Loucy (cell line): ENCODE results near the gene BTBD7.
"Not testable (repeated sequence)": the region's sequence is repeated elsewhere in the genome, so short reads cannot be mapped to it uniquely, and the experiment has no call there.

Experiments used
- H2AFZ ChIP-seq: fragments of 200-600 bp; sonication (generic); 2 replicates; pipeline ENCODE4 v1.6.0; 2016; ENCODE audit warnings: antibody characterized with exemption, mild to moderate bottlenecking, low read length, moderate library complexity
- H3F3A ChIP-seq: fragments of 200-600 bp; 2 replicates; pipeline ENCODE4 v1.6.0; 2016; ENCODE audit warnings: antibody characterized with exemption, low read depth, mild to moderate bottlenecking
- H3K27me3 ChIP-seq: fragments of 200-600 bp; sonication (generic); 2 replicates; pipeline ENCODE4 v1.6.1; 2014; ENCODE audit warnings: low read length, mild to moderate bottlenecking; ENCODE audit not compliant: insufficient read depth, poor library complexity, severe bottlenecking
- H3K36me3 ChIP-seq: fragments of 200-600 bp; sonication (generic); 2 replicates; pipeline ENCODE4 v1.6.1; 2016; ENCODE audit warnings: low read length; ENCODE audit not compliant: insufficient read depth
- H3K4me1 ChIP-seq: fragments of 200-600 bp; sonication (generic); 2 replicates; pipeline ENCODE4 v1.5.1; 2014; ENCODE audit warnings: low read length, mild to moderate bottlenecking; ENCODE audit not compliant: insufficient read depth, poor library complexity, severe bottlenecking
- H3K4me2 ChIP-seq: fragments of 200-600 bp; sonication (generic); 2 replicates; pipeline ENCODE4 v1.6.0; 2014; ENCODE audit warnings: antibody characterized with exemption, low read length, low read depth, mild to moderate bottlenecking; ENCODE audit not compliant: poor library complexity, severe bottlenecking
- H3K4me3 ChIP-seq: fragments of 200-600 bp; sonication (generic); 2 replicates; pipeline ENCODE4 v1.5.1; 2014; ENCODE audit warnings: low read length, mild to moderate bottlenecking, mixed read lengths; ENCODE audit not compliant: poor library complexity, severe bottlenecking
- H3K79me2 ChIP-seq: fragments of 200-600 bp; sonication (generic); 2 replicates; pipeline ENCODE4 v1.6.1; 2014; ENCODE audit warnings: low read length; ENCODE audit not compliant: insufficient read depth
- H3K9ac ChIP-seq: fragments of 200-600 bp; sonication (generic); 2 replicates; pipeline ENCODE4 v1.6.0; 2014; ENCODE audit warnings: mild to moderate bottlenecking, low read depth, low read length, moderate library complexity; ENCODE audit not compliant: poor library complexity, severe bottlenecking
- H3K9me2 ChIP-seq: fragments of 200-600 bp; sonication (generic); replicated peaks from 2 replicates; pipeline ENCODE4 v1.6.1; 2016; ENCODE audit warnings: low read depth, low read length, mixed read lengths
- H3K9me3 ChIP-seq: fragments of 200-600 bp; sonication (generic); 2 replicates; pipeline ENCODE4 v1.6.1; 2014; ENCODE audit warnings: mild to moderate bottlenecking, antibody characterized with exemption, low read length, low read depth; ENCODE audit not compliant: insufficient read depth
- H4K20me1 ChIP-seq: fragments of 200-600 bp; sonication (generic); 2 replicates; pipeline ENCODE4 v1.6.0; 2014; ENCODE audit warnings: antibody characterized with exemption, low read length, mild to moderate bottlenecking; ENCODE audit not compliant: insufficient read depth, poor library complexity, severe bottlenecking
- EZH2phosphoT487 ChIP-seq: fragments of 200-600 bp; IDR thresholded peaks from 2 replicates; pipeline ENCODE4 v1.6.1; 2018; ENCODE audit warnings: antibody characterized with exemption, mild to moderate bottlenecking, moderate library complexity, borderline replicate concordance
- TF ChIP-seq, protein P1 (sequence below): fragments of 200-600 bp; sonication (generic); conservative IDR thresholded peaks from 2 replicates; pipeline ENCODE4 v1.5.1; 2014; ENCODE audit warnings: mild to moderate bottlenecking, antibody characterized with exemption, low read length

The BTBD7 gene

DNA sequence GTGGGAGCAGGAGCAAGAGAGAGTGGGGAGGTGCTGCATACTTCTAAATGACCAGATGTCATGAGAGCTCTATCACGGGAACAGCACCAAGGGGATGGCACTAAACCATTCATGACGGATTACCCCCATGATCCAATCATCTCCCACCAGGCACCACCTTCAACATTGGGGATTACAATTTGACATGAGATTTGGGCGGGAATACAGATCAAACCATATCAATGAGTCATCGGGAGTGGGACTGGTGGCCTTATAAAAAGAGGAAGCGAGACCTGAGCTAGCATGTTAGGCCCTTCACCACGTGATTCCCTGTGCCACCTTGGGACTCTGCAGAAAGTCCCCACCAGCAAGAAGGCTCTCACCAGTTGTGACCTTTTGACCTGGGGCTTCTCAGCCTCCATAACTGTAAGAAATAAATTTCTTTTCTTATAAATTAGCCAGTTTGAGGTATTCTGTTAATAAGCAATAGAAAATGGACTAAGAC lies 42.9 kb upstream of the BTBD7 start:
- no peaks in the 10 kb centered on the region for H3K79me2 ChIP-seq
- H3K36me3 ChIP-seq, result no peaks in the 10 kb centered on the region
- H3K27me3 ChIP-seq, result no peaks in the 10 kb centered on the region
- no peaks in the 10 kb centered on the region for H4K20me1 ChIP-seq
- no peak overlapping the region for H3K4me2 ChIP-seq
- TF ChIP-seq, protein P1, sequence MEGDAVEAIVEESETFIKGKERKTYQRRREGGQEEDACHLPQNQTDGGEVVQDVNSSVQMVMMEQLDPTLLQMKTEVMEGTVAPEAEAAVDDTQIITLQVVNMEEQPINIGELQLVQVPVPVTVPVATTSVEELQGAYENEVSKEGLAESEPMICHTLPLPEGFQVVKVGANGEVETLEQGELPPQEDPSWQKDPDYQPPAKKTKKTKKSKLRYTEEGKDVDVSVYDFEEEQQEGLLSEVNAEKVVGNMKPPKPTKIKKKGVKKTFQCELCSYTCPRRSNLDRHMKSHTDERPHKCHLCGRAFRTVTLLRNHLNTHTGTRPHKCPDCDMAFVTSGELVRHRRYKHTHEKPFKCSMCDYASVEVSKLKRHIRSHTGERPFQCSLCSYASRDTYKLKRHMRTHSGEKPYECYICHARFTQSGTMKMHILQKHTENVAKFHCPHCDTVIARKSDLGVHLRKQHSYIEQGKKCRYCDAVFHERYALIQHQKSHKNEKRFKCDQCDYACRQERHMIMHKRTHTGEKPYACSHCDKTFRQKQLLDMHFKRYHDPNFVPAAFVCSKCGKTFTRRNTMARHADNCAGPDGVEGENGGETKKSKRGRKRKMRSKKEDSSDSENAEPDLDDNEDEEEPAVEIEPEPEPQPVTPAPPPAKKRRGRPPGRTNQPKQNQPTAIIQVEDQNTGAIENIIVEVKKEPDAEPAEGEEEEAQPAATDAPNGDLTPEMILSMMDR, result no peak
- no peak for TF ChIP-seq EZH2phosphoT487
- peaks cover 6% of the 10 kb centered on the region; the same call in 1 of the 2 replicates for H3K9me3 ChIP-seq
- H2AFZ ChIP-seq, result no peak overlapping the region
- no peak overlapping the region for H3K9ac ChIP-seq
- H3K4me3 ChIP-seq, result no peak overlapping the region
- no peaks in the 10 kb centered on the region for H3K4me1 ChIP-seq
- H3F3A ChIP-seq, result no peaks in the 10 kb centered on the region
- H3K9me2 ChIP-seq, result no peaks in the 10 kb centered on the region

DNA sequence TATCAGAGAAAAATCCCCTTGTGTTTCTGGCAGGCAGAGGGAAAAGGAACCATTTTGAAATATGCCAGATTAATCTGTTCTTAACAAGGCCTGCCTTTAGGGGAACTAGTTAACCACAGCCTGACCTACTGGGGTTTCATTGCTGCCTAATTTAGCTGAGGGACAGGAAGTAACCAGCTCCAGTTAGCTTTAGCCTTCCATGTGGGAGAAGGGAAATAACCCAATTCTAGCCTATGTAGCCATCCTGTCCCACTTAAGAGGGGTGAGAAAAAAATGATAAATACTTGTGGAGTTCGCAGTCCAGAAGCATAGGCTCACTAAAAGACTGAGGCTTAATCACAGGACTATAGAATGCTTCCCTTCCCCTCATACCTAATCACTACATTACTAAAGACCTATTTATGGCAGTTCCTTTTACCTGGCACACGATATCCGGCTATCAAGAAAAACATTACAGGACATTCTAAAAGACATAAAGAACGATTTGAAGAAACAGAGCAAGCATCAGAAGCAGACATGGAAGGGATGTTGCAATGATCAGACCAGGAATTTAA lies 37.0 kb upstream of the BTBD7 start:
- no peak for TF ChIP-seq EZH2phosphoT487
- TF ChIP-seq, protein P1, result no peak
- Histone ChIP-seq H3K4me2 (peak overlapping the region; percentile 8), H2AFZ (0 out of 2 replicates have a peak overlapping the region, but pooled peaks have one; percentile 4), H3K4me1 (peaks cover 9% of the 10 kb centered on the region), H3K4me3 (no peak overlapping the region), H3K9me2 (no peaks in the 10 kb centered on the region), H3F3A (no peaks in the 10 kb centered on the region), H3K27me3 (no peaks in the 10 kb centered on the region), H3K9me3 (peaks cover 6% of the 10 kb centered on the region; the same call in 1 of the 2 replicates), H3K79me2 (peaks cover 4% of the 10 kb centered on the region; the same call in 1 of the 2 replicates), H4K20me1 (no peaks in the 10 kb centered on the region), H3K36me3 (no peaks in the 10 kb centered on the region), H3K9ac (no peak overlapping the region)

DNA sequence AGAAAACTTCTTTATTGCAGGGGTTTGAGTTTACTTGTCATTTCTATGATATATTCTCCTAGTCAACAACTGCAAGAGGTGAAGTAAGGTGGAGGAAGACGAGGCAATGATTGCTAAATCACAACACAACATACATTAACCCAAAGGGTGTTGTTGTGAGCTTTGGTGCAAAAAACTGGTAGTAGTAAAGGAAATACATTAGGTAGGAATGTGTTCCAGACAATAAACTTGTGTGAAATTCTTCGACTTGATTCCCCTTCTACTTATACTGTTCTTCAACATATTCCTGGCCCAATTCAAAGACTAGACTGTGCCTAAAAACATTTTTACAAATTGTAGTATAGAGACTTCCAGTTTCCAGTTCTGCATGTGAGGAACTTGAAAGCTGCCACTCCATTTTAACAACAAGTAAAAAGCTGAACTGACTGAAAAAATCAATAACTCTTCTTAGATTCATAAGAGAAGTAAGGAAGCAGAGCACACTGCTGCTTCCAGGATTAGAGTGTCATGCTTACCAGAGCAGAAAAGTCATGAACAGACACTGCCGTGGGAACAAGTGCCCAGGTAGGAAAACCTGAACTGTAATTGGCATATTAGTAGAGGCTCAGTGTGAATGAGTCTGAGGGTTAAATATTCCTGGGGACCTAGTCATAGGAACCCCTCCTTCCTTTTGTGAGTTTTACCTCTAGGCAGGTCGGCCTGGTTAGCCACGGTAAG lies 36.3 kb upstream of the BTBD7 start:
- Histone ChIP-seq H3K9me3 (peaks cover 6% of the 10 kb centered on the region; the same call in 1 of the 2 replicates), H3K4me2 (peak overlapping the region; percentile 8), H3K36me3 (no peaks in the 10 kb centered on the region), H3F3A (no peaks in the 10 kb centered on the region), H4K20me1 (no peaks in the 10 kb centered on the region), H3K4me1 (peaks cover 9% of the 10 kb centered on the region), H3K9me2 (no peaks in the 10 kb centered on the region), H3K4me3 (no peak overlapping the region), H2AFZ (0 out of 2 replicates have a peak overlapping the region, but pooled peaks have one; percentile 4), H3K27me3 (no peaks in the 10 kb centered on the region), H3K79me2 (peaks cover 4% of the 10 kb centered on the region; the same call in 1 of the 2 replicates), H3K9ac (no peak overlapping the region)
- TF ChIP-seq, protein P1, result no peak
- no peak for TF ChIP-seq EZH2phosphoT487

DNA sequence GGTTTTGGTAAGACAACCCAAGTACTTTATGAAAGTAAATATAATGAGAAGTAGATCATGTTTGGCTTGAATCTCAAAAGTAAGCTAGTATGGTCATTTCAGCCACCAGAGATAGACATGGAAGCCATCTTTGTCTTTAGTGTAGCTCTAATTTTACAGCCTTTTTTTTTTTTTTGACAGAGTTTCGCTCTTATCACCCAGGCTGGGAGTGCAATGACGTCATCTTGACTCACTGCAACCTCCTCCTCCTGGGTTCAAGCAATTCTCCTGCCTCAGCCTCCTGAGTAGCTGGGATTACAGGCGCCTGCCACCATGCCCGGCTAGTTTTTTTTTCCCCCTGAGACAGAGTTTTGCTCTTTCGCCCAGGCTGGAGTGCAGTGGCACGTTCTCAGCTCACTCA lies 22.0 kb upstream of the BTBD7 start:
- H4K20me1 ChIP-seq, H3K9me3 ChIP-seq, H3F3A ChIP-seq, H3K27me3 ChIP-seq, H3K9me2 ChIP-seq, H3K36me3 ChIP-seq, H3K9ac ChIP-seq, H2AFZ ChIP-seq: not testable (repeated sequence)
- H3K4me2 ChIP-seq, result peak overlapping the region; percentile 97
- H3K4me3 ChIP-seq, result peak overlapping the region; percentile 75
- peaks cover 47% of the 10 kb centered on the region for H3K4me1 ChIP-seq
- H3K79me2 ChIP-seq, result peaks cover 73% of the 10 kb centered on the region
